Forelimb muscle (tissue), 1 donor: ENCODE measurements around the gene SWAP70. TPM values are rescaled to one million over a fixed set of nuclear protein-coding genes. Genes with fewer than 3 reads are reported as not detected.

Experiments
- DNase-seq: peaks from one replicate; pipeline ENCODE4 v3.0.0-alpha.2; 2013; ENCODE audit warnings: low read depth
- polyA plus RNA-seq: library from polyadenylated mRNA; unstranded; fragments of 120-200 nt; gene quantifications from one replicate; pipeline ENCODE4 v1.2.1, GENCODE V29; 2013; ENCODE audit not compliant: insufficient read length

The SWAP70 gene
- polyA plus RNA-seq, 1 donor = 11.2 TPM

- no peak for DNase-seq
Observed at GRCh38 chr11:9651899-9652748, 11.8 kb upstream of the SWAP70 start.

- DNase-seq = no peak
Observed at GRCh38 chr11:9653871-9654270, 10.0 kb upstream of the SWAP70 start.

- DNase-seq = no peak
Observed at GRCh38 chr11:9656864-9657263, 7.0 kb upstream of the SWAP70 start.

- DNase-seq = no peak
Observed at GRCh38 chr11:9657531-9657930, 6.3 kb upstream of the SWAP70 start.

GRCh38 chr11:9660886-9661285 lies 3.0 kb upstream of the SWAP70 start:
- DNase-seq = no peak

- no peak for DNase-seq
Observed at GRCh38 chr11:9662273-9662672, 1.6 kb upstream of the SWAP70 start.

- no peak for DNase-seq
Observed at GRCh38 chr11:9664276-9665171, 647 bp downstream of the SWAP70 start.

GRCh38 chr11:9665749-9666148 lies 1.9 kb downstream of the SWAP70 start:
- DNase-seq = no peak

- no peak for DNase-seq
Observed at GRCh38 chr11:9669954-9670353, 6.1 kb downstream of the SWAP70 start.

GRCh38 chr11:9672288-9672916 lies 8.5 kb downstream of the SWAP70 start:
- DNase-seq = no peak

- DNase-seq = no peak
Observed at GRCh38 chr11:9672918-9673317, 9.0 kb downstream of the SWAP70 start.

- no peak for DNase-seq
Observed at GRCh38 chr11:9675691-9676090, 11.8 kb downstream of the SWAP70 start.

- DNase-seq = no peak
Observed at GRCh38 chr11:9677951-9678350, 14.1 kb downstream of the SWAP70 start.

GRCh38 chr11:9678576-9678975 lies 14.7 kb downstream of the SWAP70 start:
- no peak for DNase-seq

GRCh38 chr11:9680028-9680427 lies 16.2 kb downstream of the SWAP70 start:
- DNase-seq = no peak

GRCh38 chr11:9681583-9682372 lies 17.9 kb downstream of the SWAP70 start:
- DNase-seq = no peak

GRCh38 chr11:9687711-9688477 lies 24.0 kb downstream of the SWAP70 start:
- DNase-seq = no peak

- no peak for DNase-seq
Observed at GRCh38 chr11:9688716-9689511, 25.0 kb downstream of the SWAP70 start.

- no peak for DNase-seq
Observed at GRCh38 chr11:9689721-9690120, 25.8 kb downstream of the SWAP70 start.

- DNase-seq = no peak
Observed at GRCh38 chr11:9691865-9692264, 28.0 kb downstream of the SWAP70 start.
